OCI-LY1 (cell line): ENCODE measurements around the gene WWC2.

ENCODE experiments used
- H2AFZ ChIP-seq: fragments of 200-600 bp; sonication (generic), shearing (Covaris generic); 2 replicates; pipeline ENCODE4 v1.6.0; 2014; ENCODE audit warnings: antibody characterized with exemption, mild to moderate bottlenecking, low read length
- H3F3A ChIP-seq: fragments of 200-600 bp; sonication (generic), shearing (Covaris generic); 2 replicates; pipeline ENCODE4 v1.6.0; 2014; ENCODE audit warnings: mild to moderate bottlenecking, antibody characterized with exemption, low read length, moderate library complexity; ENCODE audit not compliant: insufficient read depth
- H3K27ac ChIP-seq: fragments of 200-600 bp; sonication (generic); 2 replicates; pipeline ENCODE4 v1.5.1; 2014; ENCODE audit warnings: low read length, mixed run types, mild to moderate bottlenecking, low read depth; ENCODE audit not compliant: poor library complexity, severe bottlenecking
- H3K27me3 ChIP-seq: fragments of 200-600 bp; sonication (generic); 2 replicates; pipeline ENCODE4 v1.6.0; 2014; ENCODE audit warnings: antibody characterized with exemption, mild to moderate bottlenecking, low read length, moderate library complexity; ENCODE audit not compliant: insufficient read depth
- H3K36me3 ChIP-seq: fragments of 200-600 bp; sonication (generic); 2 replicates; pipeline ENCODE4 v1.6.1; 2014; ENCODE audit warnings: mild to moderate bottlenecking, antibody characterized with exemption, low read length, moderate library complexity, mixed read lengths; ENCODE audit not compliant: insufficient read depth
- H3K4me1 ChIP-seq: fragments of 200-600 bp; sonication (generic); 2 replicates; pipeline ENCODE4 v1.5.1; 2014; ENCODE audit warnings: mild to moderate bottlenecking, low read length, moderate library complexity; ENCODE audit not compliant: insufficient read depth, severe bottlenecking
- H3K4me2 ChIP-seq: fragments of 200-600 bp; sonication (generic), shearing (Covaris generic); 2 replicates; pipeline ENCODE4 v1.6.1; 2014; ENCODE audit warnings: low read length
- H3K4me3 ChIP-seq: fragments of 200-600 bp; sonication (generic); 2 replicates; pipeline ENCODE4 v1.5.1; 2014; ENCODE audit warnings: low read length, low read depth, mild to moderate bottlenecking, mixed read lengths; ENCODE audit not compliant: poor library complexity, severe bottlenecking
- H3K79me2 ChIP-seq: fragments of 200-600 bp; shearing (Covaris generic); 2 replicates; pipeline ENCODE4 v1.6.1; 2016; ENCODE audit warnings: mixed run types, low read length, mixed read lengths; ENCODE audit not compliant: insufficient read depth
- H3K9ac ChIP-seq: fragments of 200-600 bp; sonication (generic), shearing (Covaris generic); 2 replicates; pipeline ENCODE4 v1.6.1; 2014; ENCODE audit warnings: mild to moderate bottlenecking, low read length, mixed read lengths
- H3K9me2 ChIP-seq: fragments of 200-600 bp; sonication (generic), shearing (Covaris generic); 2 replicates; pipeline ENCODE4 v1.6.1; 2014; ENCODE audit warnings: low read depth, mild to moderate bottlenecking, low read length, mixed read lengths
- H3K9me3 ChIP-seq: fragments of 200-600 bp; shearing (Covaris generic); 2 replicates; pipeline ENCODE4 v1.6.1; 2014; ENCODE audit warnings: low read length, mixed read lengths
- H4K20me1 ChIP-seq: fragments of 200-600 bp; sonication (generic), shearing (Covaris generic); 2 replicates; pipeline ENCODE4 v1.6.0; 2016; ENCODE audit warnings: mild to moderate bottlenecking, low read length; ENCODE audit not compliant: insufficient read depth
- EZH2 ChIP-seq: fragments of 200-600 bp; sonication (generic), shearing (Covaris generic); IDR thresholded peaks from 2 replicates; pipeline ENCODE4 v1.8.0; 2017; ENCODE audit warnings: borderline replicate concordance, mixed run types, mild to moderate bottlenecking, antibody characterized with exemption, low read length, moderate library complexity, mixed read lengths
- TF ChIP-seq, protein P1 (sequence below): fragments of 200-600 bp; sonication (generic), shearing (Covaris generic); IDR thresholded peaks from 2 replicates; pipeline ENCODE4 v1.5.1; 2017; ENCODE audit warnings: mild to moderate bottlenecking, antibody characterized with exemption, low read length, moderate library complexity, mixed read lengths

WWC2 gene

DNA sequence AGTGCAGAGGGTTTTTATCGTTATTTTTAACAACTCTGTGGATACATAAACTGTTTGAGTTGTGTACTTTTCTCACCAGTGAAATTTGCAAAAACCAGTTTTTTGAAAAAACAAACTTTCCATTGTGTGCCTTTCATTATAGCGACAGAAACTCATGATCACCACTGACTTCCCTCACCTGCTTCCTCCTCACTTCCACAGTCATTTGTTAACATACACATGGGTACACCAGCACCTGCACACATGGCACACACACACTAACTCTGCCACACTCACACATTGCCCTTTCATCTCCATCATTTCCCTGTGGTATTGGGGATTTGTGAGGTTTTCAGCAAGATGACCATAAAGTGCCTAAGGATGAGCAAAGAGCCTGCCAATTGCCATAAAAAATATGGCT lies 200.4 kb downstream of the WWC2 start:
- no peak overlapping the region for H3K9ac ChIP-seq
- no peaks in the 10 kb centered on the region for H3K9me3 ChIP-seq
- no peaks in the 10 kb centered on the region for H3K36me3 ChIP-seq
- no peak overlapping the region for H3K4me2 ChIP-seq
- no peaks in the 10 kb centered on the region for H3K79me2 ChIP-seq
- H2AFZ ChIP-seq: no peak overlapping the region
- no peaks in the 10 kb centered on the region for H3K4me1 ChIP-seq
- no peak overlapping the region for H3K4me3 ChIP-seq
- H3F3A ChIP-seq: no peaks in the 10 kb centered on the region
- TF ChIP-seq, protein P1, sequence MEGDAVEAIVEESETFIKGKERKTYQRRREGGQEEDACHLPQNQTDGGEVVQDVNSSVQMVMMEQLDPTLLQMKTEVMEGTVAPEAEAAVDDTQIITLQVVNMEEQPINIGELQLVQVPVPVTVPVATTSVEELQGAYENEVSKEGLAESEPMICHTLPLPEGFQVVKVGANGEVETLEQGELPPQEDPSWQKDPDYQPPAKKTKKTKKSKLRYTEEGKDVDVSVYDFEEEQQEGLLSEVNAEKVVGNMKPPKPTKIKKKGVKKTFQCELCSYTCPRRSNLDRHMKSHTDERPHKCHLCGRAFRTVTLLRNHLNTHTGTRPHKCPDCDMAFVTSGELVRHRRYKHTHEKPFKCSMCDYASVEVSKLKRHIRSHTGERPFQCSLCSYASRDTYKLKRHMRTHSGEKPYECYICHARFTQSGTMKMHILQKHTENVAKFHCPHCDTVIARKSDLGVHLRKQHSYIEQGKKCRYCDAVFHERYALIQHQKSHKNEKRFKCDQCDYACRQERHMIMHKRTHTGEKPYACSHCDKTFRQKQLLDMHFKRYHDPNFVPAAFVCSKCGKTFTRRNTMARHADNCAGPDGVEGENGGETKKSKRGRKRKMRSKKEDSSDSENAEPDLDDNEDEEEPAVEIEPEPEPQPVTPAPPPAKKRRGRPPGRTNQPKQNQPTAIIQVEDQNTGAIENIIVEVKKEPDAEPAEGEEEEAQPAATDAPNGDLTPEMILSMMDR: no peak
- no peak for TF ChIP-seq EZH2
- H4K20me1 ChIP-seq: no peaks in the 10 kb centered on the region
- H3K9me2 ChIP-seq: no peaks in the 10 kb centered on the region
- H3K27ac ChIP-seq: no peak overlapping the region
- no peaks in the 10 kb centered on the region for H3K27me3 ChIP-seq

GRCh38 chr4:183300070-183300469 lies 201.0 kb downstream of the WWC2 start:
- no peak overlapping the region for H3K9ac ChIP-seq
- H3K9me3 ChIP-seq: no peaks in the 10 kb centered on the region
- no peaks in the 10 kb centered on the region for H3K9me2 ChIP-seq
- H2AFZ ChIP-seq: no peak overlapping the region
- no peaks in the 10 kb centered on the region for H3K79me2 ChIP-seq
- H3K4me2 ChIP-seq: no peak overlapping the region
- H3K27me3 ChIP-seq: no peaks in the 10 kb centered on the region
- H3K4me3 ChIP-seq: no peak overlapping the region
- H4K20me1 ChIP-seq: no peaks in the 10 kb centered on the region
- H3K4me1 ChIP-seq: no peaks in the 10 kb centered on the region
- no peaks in the 10 kb centered on the region for H3K36me3 ChIP-seq
- no peak overlapping the region for H3K27ac ChIP-seq
- no peaks in the 10 kb centered on the region for H3F3A ChIP-seq
- TF ChIP-seq, protein P1: no peak
- TF ChIP-seq EZH2: no peak

DNA sequence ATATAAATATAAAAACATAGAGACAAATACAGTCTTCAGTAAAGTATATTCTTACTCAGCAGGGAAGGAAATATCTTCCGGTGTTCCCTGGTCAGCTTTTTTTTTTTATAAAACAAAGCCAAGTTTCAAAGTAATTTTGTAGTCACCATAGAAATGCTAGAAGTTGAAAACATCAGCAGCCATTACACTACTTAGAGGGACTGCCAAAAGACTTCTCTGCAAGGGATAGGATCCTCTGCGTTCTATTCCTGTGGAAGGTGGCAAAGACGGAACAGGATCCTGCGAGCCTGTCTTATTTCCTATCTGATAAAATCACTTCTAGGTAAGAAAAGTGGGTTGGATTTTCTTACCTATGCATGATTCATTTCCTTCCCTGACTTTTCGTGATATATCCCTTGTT lies 201.6 kb downstream of the WWC2 start:
- no peak overlapping the region for H2AFZ ChIP-seq
- H3F3A ChIP-seq: no peaks in the 10 kb centered on the region
- no peaks in the 10 kb centered on the region for H3K9me3 ChIP-seq
- H3K9ac ChIP-seq: no peak overlapping the region
- no peak overlapping the region for H3K4me2 ChIP-seq
- no peaks in the 10 kb centered on the region for H3K36me3 ChIP-seq
- no peaks in the 10 kb centered on the region for H4K20me1 ChIP-seq
- no peaks in the 10 kb centered on the region for H3K27me3 ChIP-seq
- H3K27ac ChIP-seq: no peak overlapping the region
- H3K4me1 ChIP-seq: no peaks in the 10 kb centered on the region
- H3K79me2 ChIP-seq: no peaks in the 10 kb centered on the region
- no peak overlapping the region for H3K4me3 ChIP-seq
- no peak for TF ChIP-seq EZH2
- TF ChIP-seq, protein P1: no peak
- H3K9me2 ChIP-seq: no peaks in the 10 kb centered on the region
